Sigmoid colon (tissue), 7 donors: ENCODE measurements around the gene RSAD1. TPM values are rescaled to one million over a fixed set of nuclear protein-coding genes. Genes with fewer than 3 reads are reported as not detected.

Source experiments
- DNase-seq: peaks from one replicate; pipeline ENCODE4 v3.0.0-alpha.2; 2019
- H3K27ac ChIP-seq, 4 donors: fragments of 200-600 bp; sonication (generic); one replicate each; pipeline ENCODE4 v1.5.1; 2016 to 2019; ENCODE audit warnings: mild to moderate bottlenecking in 1 of 4
- H3K27me3 ChIP-seq, 3 donors: fragments of 200-600 bp; sonication (generic); one replicate each; pipeline ENCODE4 v1.5.1; 2019; ENCODE audit warnings: mild to moderate bottlenecking in 1 of 3
- H3K36me3 ChIP-seq, 4 donors: fragments of 200-600 bp; sonication (generic); one replicate each; pipeline ENCODE4 v1.5.1; 2016 to 2019
- H3K4me1 ChIP-seq, 4 donors: fragments of 200-600 bp; sonication (generic); one replicate each; pipeline ENCODE4 v1.5.1; 2017 to 2019
- H3K4me3 ChIP-seq, 4 donors: fragments of 200-600 bp; sonication (generic); one replicate each; pipeline ENCODE4 v1.5.1; 2017 to 2019; ENCODE audit warnings: mild to moderate bottlenecking in 2 of 4, moderate library complexity in 1 of 4
- H3K9me3 ChIP-seq, 4 donors: fragments of 200-600 bp in 3 of 4; sonication (generic) in 3 of 4; one replicate each; pipeline versions ENCODE4 v1.5.1 to v1.6.1; 2013 to 2019
- CTCF ChIP-seq, 4 experiments: fragments of 450-650 bp in 3 of 4; fragments of 200-600 bp in 1 of 4; IDR thresholded peaks; one replicate each; pipeline ENCODE4 v1.5.1; 2016 to 2019; ENCODE audit warnings: antibody characterized with exemption in 4 of 4, mild to moderate bottlenecking in 3 of 4, moderate library complexity in 2 of 4
- EP300 ChIP-seq, 4 donors: sonication (generic); formaldehyde crosslinking; IDR thresholded peaks; one replicate each; pipeline ENCODE4 v1.6.1; 2017; ENCODE audit warnings: antibody characterized with exemption in 4 of 4
- POLR2A ChIP-seq, 2 donors: fragments of 450-650 bp; IDR thresholded peaks; one replicate each; pipeline ENCODE4 v1.6.1; 2016; ENCODE audit warnings: antibody characterized with exemption in 2 of 2, mild to moderate bottlenecking in 2 of 2, moderate library complexity in 2 of 2
- POLR2AphosphoS5 ChIP-seq, 4 donors: sonication (generic); formaldehyde crosslinking; IDR thresholded peaks; one replicate each; pipeline ENCODE4 v1.6.1; 2017; ENCODE audit warnings: antibody characterized with exemption in 4 of 4
- WGBS, 2 donors: extraction: QIAGEN DNeasy Blood & Tissue Kit; methylation state at CpG; one replicate each; pipeline ENCODE4 v1.1.7; 2013; 5-methylcytosine and 5-hydroxymethylcytosine counted together
- intact Hi-C: fragments of 100-400 bp; cut with DNase I; formaldehyde crosslinking; loops from one replicate; pipeline ENCODE4 v1.15.1; 2023
- polyA plus RNA-seq, 3 donors: library from polyadenylated mRNA; stranded (reverse); fragments of 200-250 nt; gene quantifications; one replicate each; pipeline ENCODE4 v1.2.3, GENCODE V29; 2013
- total RNA-seq, 4 donors: library from RNA; depleted of rRNA; stranded (reverse); fragments of >200 nt; gene quantifications; one replicate each; pipeline ENCODE4 v1.1.0, GENCODE V29; 2016
- donor health status: healthy with polysubstance abuse.
- donor health status: Bipolar disorder and iron deficiency.
- donor health status: healthy.

RSAD1 gene
- total and polyA plus RNA-seq, 7 donors, result 18.6 to 33.6 (median 23.2) TPM

DNA sequence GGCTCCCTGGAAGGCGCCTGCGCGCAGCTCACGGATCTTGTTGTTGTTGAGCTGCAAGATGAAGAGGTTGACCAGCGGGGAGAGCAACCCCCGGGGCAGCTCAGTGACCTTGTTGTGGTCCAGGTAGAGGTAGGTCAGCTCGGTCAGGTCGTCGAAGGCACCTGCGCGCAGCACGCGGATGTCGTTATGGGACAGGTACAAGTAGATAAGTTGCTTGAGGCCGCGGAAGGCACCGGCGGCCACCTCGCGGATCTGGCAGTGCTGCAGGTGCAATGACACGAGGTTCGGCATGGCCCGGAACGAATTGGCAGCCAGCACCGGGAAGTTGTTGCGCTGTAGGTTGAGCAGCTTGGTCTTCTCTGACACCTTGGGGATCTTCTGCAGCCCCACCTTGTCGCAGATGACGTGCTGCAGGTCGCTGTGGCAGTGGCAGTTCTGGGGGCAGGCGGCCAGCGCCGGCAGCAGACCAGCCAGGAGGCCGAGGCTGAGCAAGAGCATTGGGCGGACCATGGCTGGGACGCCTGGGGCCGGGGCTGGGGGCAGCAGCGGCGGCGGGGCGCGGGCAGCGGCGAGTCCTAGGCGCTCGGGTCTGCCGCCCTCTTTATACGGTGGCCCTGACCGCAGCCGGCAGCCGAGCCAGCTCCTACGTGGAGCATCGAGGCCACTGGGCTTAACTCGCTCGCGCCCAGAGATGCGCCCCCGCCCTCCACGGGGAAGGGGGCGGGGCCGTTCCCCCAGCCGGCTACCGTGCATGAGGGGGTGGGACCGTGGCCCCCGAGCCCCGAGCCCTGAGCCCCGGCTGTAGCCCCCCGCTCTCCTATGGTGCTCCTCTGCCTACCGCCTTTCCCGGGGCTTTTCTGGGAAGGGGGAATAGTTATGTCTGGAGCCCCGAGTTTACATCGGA lies 10.1 kb upstream of the RSAD1 start, which contains the start of gene CHAD:
Gene CHAD, minus strand, starts transcription at position 577 of the 904 bp plus-strand sequence. Its CDS starts 67 bp downstream, at position 510.
- Histone ChIP-seq H3K36me3 (no peaks in the 10 kb centered on the region), H3K27me3 (peaks cover 16 to 36% (median 25%) of the 10 kb centered on the region in 3 donors), H3K9me3 (no peaks in the 10 kb centered on the region), H3K4me3 (peak within 1 kb of the TSS in 3 of 4 donors; percentile 17 to 42 (median 40)), H3K4me1 (peaks cover 0 to 18% (median 14%) of the 10 kb centered on the region in 4 donors), H3K27ac (no peak within 1 kb of the TSS)
- TF ChIP-seq CTCF (IDR thresholded peaks at IDR 0.05) (no peak), EP300 (IDR thresholded peaks at IDR 0.05) (no peak), POLR2A (IDR thresholded peaks at IDR 0.05) (no peak), POLR2AphosphoS5 (IDR thresholded peaks at IDR 0.05) (no peak)
- intact Hi-C loops, result no loop called here
- DNase-seq, result peak; percentile 64
- 48 to 77% methylated on average over 71 of the region's 71 CpGs for WGBS, 2 donors

DNA sequence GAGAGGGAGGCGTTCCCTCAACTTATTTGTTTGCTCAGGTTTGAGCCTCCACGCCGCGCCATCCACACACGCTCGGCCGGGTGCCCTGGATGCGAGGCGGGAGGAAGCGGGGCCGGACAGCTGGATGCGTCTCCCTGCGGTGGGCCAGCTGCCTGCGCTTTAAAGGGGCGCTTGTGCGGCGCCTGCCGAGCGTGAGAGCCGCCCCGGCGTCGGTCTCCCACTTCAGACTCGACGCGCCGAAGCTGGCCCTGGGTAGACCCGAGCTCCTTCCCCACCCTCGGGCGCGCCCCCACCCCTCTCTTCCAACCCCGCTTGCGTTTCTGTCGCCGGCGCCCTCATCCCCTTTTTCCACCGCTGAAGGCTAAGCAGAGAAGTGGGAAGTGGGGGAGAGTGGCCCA lies 9.5 kb upstream of the RSAD1 start:
- intact Hi-C loops, result no loop called here
- H3K27me3 ChIP-seq, result peaks cover 16 to 36% (median 25%) of the 10 kb centered on the region in 3 donors
- DNase-seq, result no peak
- H3K4me3 ChIP-seq, result peak overlapping the region in 3 of 4 donors; percentile 17 to 42 (median 40)
- H3K9me3 ChIP-seq, result no peaks in the 10 kb centered on the region
- no peaks in the 10 kb centered on the region for H3K36me3 ChIP-seq
- TF ChIP-seq POLR2AphosphoS5 (IDR thresholded peaks at IDR 0.05) (no peak), CTCF (IDR thresholded peaks at IDR 0.05) (no peak), POLR2A (IDR thresholded peaks at IDR 0.05) (no peak), EP300 (IDR thresholded peaks at IDR 0.05) (no peak)
- no peak overlapping the region for H3K27ac ChIP-seq
- 33 to 68% methylated on average over 37 of the region's 37 CpGs for WGBS, 2 donors
- H3K4me1 ChIP-seq, result peaks cover 0 to 18% (median 14%) of the 10 kb centered on the region in 4 donors

GRCh38 chr17:50469671-50470305 lies 8.9 kb upstream of the RSAD1 start:
- peaks cover 16 to 36% (median 25%) of the 10 kb centered on the region in 3 donors for H3K27me3 ChIP-seq
- intact Hi-C loops, result no loop called here
- no peaks in the 10 kb centered on the region for H3K9me3 ChIP-seq
- WGBS, 2 donors, result 41 to 69% methylated on average over 19 of the region's 19 CpGs
- H3K4me1 ChIP-seq, result peaks cover 0 to 18% (median 14%) of the 10 kb centered on the region in 4 donors
- no peaks in the 10 kb centered on the region for H3K36me3 ChIP-seq
- TF ChIP-seq EP300 (IDR thresholded peaks at IDR 0.05), result no peak
- no peak for TF ChIP-seq POLR2A (IDR thresholded peaks at IDR 0.05)
- TF ChIP-seq CTCF (IDR thresholded peaks at IDR 0.05), result no peak
- TF ChIP-seq POLR2AphosphoS5 (IDR thresholded peaks at IDR 0.05), result no peak
- H3K4me3 ChIP-seq, result no peak overlapping the region
- H3K27ac ChIP-seq, result no peak overlapping the region
- no peak for DNase-seq

DNA sequence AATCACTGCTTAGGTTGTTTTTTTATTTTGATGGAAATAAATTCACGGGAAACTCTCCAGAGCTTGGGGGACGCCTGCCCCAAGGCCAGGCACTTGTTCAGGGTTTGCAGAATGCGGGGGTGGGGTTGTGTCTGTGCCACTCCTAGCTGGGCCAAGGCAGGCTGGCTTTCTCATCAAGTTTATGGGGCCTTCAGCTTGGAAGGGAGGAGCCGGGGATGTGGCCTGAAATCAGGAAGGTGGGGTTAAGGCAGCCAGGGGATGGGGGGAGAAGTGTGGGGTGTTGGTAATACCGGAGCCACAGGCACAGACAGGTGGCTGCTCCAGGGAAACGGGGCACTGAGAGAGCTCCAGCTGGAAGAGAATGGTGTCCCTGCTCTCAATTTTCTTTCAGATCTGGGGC lies 8.2 kb upstream of the RSAD1 start:
- peak; percentile 53 for DNase-seq
- TF ChIP-seq CTCF (IDR thresholded peaks at IDR 0.05), result no peak
- TF ChIP-seq POLR2AphosphoS5 (IDR thresholded peaks at IDR 0.05), result no peak
- no peak for TF ChIP-seq POLR2A (IDR thresholded peaks at IDR 0.05)
- TF ChIP-seq EP300 (IDR thresholded peaks at IDR 0.05), result no peak
- H3K4me1 ChIP-seq, result peaks cover 0 to 18% (median 14%) of the 10 kb centered on the region in 4 donors
- H3K27ac ChIP-seq, result no peak overlapping the region
- H3K9me3 ChIP-seq, result no peaks in the 10 kb centered on the region
- no peaks in the 10 kb centered on the region for H3K36me3 ChIP-seq
- WGBS, 2 donors, result 22 to 64% methylated on average over 6 of the region's 6 CpGs
- H3K27me3 ChIP-seq, result peaks cover 16 to 36% (median 25%) of the 10 kb centered on the region in 3 donors
- intact Hi-C loops, result no loop called here
- no peak overlapping the region for H3K4me3 ChIP-seq
